ENCODE measurements around the gene SOCS3. TPM values are rescaled to one million over a fixed set of nuclear protein-coding genes. Genes with fewer than 3 reads are reported as not detected.

SOCS3 gene
- total RNA-seq, 1 donor = 70.0 TPM

DNA sequence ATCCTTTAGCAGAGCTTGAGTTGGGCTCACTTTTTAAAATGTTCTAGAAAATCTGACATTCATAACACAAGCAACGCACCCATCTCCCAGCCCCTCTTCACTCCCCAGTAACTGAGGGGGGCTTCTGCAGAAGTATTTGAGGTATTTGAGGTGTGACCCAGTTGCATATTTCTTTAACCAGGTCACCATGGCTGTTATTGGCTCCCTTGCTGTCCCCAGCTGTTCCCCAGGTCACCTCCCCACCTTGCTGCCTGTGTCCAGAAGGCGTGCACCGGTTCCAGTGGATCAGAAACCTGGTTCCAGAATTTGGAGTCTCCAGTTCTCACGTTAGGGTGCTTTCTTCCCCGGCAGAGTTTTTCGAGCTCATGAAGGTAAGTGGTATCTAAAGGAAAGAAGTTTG is 32.4 kb upstream of the SOCS3 start:
- TF ChIP-seq, protein P1, sequence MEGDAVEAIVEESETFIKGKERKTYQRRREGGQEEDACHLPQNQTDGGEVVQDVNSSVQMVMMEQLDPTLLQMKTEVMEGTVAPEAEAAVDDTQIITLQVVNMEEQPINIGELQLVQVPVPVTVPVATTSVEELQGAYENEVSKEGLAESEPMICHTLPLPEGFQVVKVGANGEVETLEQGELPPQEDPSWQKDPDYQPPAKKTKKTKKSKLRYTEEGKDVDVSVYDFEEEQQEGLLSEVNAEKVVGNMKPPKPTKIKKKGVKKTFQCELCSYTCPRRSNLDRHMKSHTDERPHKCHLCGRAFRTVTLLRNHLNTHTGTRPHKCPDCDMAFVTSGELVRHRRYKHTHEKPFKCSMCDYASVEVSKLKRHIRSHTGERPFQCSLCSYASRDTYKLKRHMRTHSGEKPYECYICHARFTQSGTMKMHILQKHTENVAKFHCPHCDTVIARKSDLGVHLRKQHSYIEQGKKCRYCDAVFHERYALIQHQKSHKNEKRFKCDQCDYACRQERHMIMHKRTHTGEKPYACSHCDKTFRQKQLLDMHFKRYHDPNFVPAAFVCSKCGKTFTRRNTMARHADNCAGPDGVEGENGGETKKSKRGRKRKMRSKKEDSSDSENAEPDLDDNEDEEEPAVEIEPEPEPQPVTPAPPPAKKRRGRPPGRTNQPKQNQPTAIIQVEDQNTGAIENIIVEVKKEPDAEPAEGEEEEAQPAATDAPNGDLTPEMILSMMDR (IDR thresholded peaks at IDR 0.05; ENCODE audit: insufficient read depth, low read depth, low read length) = no peak
- no peak for DNase-seq (ENCODE audit: low read depth)
- no peak overlapping the region for H3K4me3 ChIP-seq (ENCODE audit: low read depth, low read length)

- peak; percentile 88 for DNase-seq (ENCODE audit: low read depth)
- H3K4me3 ChIP-seq (ENCODE audit: low read depth, low read length) = no peak overlapping the region
- TF ChIP-seq, protein P1 (IDR thresholded peaks at IDR 0.05; ENCODE audit: insufficient read depth, low read depth, low read length) = no peak
These were observed 32.0 kb upstream of the SOCS3 start for GRCh38 chr17:78391843-78392242.

- no peak overlapping the region for H3K4me3 ChIP-seq (ENCODE audit: low read depth, low read length)
- DNase-seq (ENCODE audit: low read depth) = no peak
- TF ChIP-seq, protein P1 (IDR thresholded peaks at IDR 0.05; ENCODE audit: insufficient read depth, low read depth, low read length) = no peak
These were observed 31.2 kb upstream of the SOCS3 start for GRCh38 chr17:78391051-78391431.

GRCh38 chr17:78390241-78391050 is 30.6 kb upstream of the SOCS3 start:
- DNase-seq (ENCODE audit: low read depth) = peak; percentile 99
- TF ChIP-seq, protein P1 (IDR thresholded peaks at IDR 0.05; ENCODE audit: insufficient read depth, low read depth, low read length) = no peak
- H3K4me3 ChIP-seq (ENCODE audit: low read depth, low read length) = no peak overlapping the region

- DNase-seq (ENCODE audit: low read depth) = peak; percentile 89
- TF ChIP-seq, protein P1 (IDR thresholded peaks at IDR 0.05; ENCODE audit: insufficient read depth, low read depth, low read length) = no peak
- no peak overlapping the region for H3K4me3 ChIP-seq (ENCODE audit: low read depth, low read length)
These were observed 28.4 kb upstream of the SOCS3 start for GRCh38 chr17:78387977-78388941.

GRCh38 chr17:78384479-78385175 is 24.8 kb upstream of the SOCS3 start:
- no peak overlapping the region for H3K4me3 ChIP-seq (ENCODE audit: low read depth, low read length)
- no peak for DNase-seq (ENCODE audit: low read depth)
- TF ChIP-seq, protein P1 (IDR thresholded peaks at IDR 0.05; ENCODE audit: insufficient read depth, low read depth, low read length) = no peak

All from fibroblast of villous mesenchyme (primary cell).